Activated gamma-delta T cell treated with Interleukin-2 at 50 U/mL for 16 hours (primary cell): ENCODE results near the gene DCLRE1A.
A peak's percentile ranks its signal among the peaks of the same experiment; 100 is the strongest.
"Not testable (repeated sequence)": the region's sequence is repeated elsewhere in the genome, so short reads cannot be mapped to it uniquely, and the experiment has no call there.

Experiments used
- DNase-seq: peaks from one replicate; pipeline ENCODE4 v3.0.0-alpha.2; 2020

DCLRE1A gene

GRCh38 chr10:113857210-113857609 is 3.3 kb upstream of the DCLRE1A start:
- no peak for DNase-seq

DNA sequence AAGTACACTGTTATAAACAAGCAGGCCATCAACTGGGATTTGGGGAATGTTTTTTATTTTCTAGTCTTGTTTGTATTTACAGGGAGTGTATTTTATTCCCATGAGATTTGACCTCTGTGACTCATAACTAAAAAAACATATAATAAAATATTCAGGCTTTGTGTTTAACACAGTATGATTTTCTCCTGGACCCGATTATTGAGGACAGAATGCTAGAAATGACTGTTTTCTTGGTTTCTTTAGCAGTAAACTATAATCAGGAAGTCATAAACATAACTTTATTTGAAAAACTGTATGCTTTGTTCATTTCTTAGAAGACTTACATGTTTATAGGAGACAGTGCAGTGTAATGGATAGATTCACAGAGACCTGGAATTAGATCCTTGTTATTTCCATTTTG is 2.7 kb upstream of the DCLRE1A start:
- no peak for DNase-seq

DNA sequence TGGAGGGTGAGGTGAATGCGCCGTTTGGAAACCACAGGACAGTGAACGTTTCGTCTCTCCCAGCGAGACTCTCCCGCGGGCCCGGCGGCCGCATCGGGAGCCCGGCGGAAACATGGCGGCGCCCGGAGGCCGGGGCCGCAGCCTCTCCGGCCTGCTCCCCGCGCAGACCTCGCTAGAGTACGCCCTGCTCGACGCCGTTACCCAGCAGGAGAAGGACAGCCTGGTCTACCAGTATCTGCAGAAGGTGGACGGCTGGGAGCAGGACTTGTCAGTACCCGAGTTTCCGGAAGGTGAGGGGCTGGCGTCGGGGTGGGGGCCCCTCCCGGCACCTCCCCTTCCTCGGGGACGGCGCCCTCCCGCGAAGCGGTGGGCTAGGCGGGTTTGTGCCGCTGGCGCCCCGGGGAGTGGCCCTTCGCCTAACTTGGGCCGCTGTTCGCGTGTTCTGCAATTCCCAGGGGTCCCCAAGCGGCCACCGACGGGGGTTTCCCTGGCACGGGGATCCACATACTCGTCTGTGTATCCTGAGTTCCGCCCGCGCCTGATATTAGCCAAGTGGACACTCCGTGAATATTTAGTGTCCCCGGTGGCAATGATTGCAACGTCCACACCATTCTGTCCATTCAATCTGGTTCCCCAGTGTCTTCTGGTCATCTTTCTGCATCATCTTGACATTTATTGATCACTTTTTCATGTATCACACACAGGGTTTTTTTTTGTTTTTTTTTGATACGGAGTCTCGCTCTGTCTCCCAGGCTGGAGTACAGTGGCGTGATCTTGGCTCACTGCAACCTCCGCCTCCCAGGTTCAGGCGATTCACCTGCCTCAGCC is 1.1 kb upstream of the DCLRE1A start:
- DNase-seq: peak; percentile 35

GRCh38 chr10:113853578-113854012 is 287 bp downstream of the DCLRE1A start:
- DNase-seq: no peak

GRCh38 chr10:113849946-113850345 is 3.9 kb downstream of the DCLRE1A start:
- DNase-seq: no peak

- no peak for DNase-seq
Measured at GRCh38 chr10:113849140-113849803, 4.6 kb downstream of the DCLRE1A start.

DNA sequence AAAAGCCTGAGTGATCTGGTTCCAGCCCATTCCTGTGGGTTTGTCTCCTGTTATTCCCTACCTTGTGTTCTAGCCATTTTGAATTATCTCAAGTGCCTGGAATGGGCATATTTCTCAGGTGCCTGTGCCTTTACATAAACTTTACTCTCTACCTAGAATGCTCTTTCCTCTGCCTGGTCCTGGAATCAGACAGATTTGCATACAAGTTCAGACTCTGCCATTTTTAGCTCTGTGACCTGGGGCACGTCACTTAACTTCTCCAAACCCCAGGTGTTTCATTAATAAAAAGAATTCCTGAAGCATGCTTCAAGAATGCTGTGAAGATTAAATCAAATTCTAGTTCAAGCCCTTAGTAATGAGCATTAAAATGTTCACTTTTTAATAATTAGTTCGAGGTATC is 7.8 kb downstream of the DCLRE1A start:
- no peak for DNase-seq

- no peak for DNase-seq
Measured at GRCh38 chr10:113843972-113844485, 9.9 kb downstream of the DCLRE1A start.

GRCh38 chr10:113842171-113842570 is 11.7 kb downstream of the DCLRE1A start:
- no peak for DNase-seq

DNA sequence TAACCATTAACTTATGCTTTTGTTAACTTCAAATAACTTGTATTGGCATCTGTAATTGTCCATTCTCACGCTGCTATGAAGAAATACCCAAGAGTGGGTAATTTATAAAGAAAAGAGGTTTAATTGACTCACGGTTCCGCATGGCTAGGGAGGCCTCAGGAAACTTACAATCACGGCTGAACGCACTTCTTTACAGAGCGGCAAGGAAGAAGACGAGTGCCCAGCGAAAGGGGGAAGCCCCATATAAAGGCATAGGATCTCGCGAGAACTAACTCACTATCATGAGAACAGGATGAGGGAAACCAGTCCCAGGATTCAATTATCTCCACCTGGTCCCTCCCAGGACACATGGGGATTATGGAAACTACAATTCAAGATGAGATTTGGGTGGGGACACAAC is 25.3 kb downstream of the DCLRE1A start:
- DNase-seq: not testable (repeated sequence)

- no peak for DNase-seq
Measured at GRCh38 chr10:113825791-113826190, 28.1 kb downstream of the DCLRE1A start.

DNA sequence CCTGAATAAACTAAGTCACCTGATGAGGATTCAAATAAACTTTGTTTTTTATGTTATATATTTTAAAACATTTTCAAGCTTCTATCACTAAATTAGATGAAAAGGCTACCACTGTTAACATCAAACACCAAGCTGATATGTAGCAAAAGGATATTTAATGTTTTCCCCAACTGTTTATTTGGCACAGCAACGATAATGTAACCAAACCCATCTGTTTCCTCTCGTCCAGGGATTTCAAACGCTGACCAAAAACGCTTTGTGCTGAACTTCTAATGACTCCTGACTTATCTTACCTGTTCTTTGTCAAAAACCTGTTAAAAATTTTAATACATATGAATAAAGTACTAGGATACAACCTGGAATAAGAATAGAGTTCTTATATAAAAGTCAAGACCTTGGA is 30.5 kb downstream of the DCLRE1A start:
- no peak for DNase-seq

GRCh38 chr10:113822174-113822573 is 31.7 kb downstream of the DCLRE1A start:
- no peak for DNase-seq

GRCh38 chr10:113821306-113821705 is 32.6 kb downstream of the DCLRE1A start:
- not testable (repeated sequence) for DNase-seq

GRCh38 chr10:113820507-113820906 is 33.4 kb downstream of the DCLRE1A start:
- no peak for DNase-seq

DNA sequence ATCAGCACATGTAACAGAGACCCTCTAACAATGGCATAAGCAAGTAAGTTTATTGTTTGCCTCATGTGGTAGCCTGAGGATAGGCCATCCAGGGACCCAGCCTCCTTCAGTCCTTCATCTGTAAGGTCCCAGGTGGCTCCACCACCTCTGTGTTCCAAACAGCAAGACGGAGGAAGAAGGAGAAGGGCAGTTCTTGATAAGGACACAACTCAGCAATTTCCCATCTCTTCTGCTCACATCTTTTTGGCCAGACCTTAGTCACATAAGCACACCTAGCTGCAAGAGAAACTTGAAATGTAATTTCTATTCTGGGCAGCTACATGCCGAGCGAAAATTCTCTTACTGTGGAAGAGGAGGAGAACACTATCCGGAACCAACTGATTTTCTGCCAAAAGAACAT is 33.9 kb downstream of the DCLRE1A start:
- DNase-seq: no peak

DNA sequence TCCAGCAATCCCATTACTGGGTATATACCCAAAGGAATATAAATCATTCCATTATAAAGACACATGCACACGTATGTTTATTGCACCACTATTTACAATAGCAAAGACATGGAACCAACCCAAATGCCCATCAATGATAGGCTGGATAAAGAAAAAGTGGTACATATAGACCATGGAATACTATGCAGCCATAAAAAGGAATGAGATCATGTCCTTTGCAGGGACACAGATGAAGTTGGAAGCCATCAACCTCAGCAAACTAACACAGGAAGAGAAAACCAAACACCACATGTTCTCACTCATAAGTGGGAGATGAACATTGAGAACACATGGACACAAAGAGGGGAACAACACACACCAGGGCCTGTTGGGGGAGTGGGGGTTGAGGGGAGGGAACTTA is 39.2 kb downstream of the DCLRE1A start:
- DNase-seq: not testable (repeated sequence)

DNA sequence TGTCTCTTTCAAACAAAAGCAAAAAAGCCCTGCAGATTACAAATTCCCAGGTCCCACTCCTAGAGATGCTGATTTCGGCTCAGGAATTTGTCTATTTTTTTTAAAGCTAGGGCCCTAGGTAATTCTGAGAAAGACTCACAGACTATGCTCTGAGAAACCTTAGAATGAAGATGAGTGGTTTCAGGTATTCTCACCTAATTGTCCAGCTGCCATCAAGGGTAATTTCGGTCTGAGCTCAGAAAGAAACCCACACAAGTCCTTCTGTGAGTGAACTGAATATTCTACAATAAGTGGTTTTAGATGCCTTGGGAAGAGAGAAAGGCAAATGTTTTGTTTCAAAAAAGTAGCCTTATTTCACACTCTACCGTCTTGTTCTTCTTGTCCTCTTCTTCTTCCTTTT is 45.7 kb downstream of the DCLRE1A start:
- no peak for DNase-seq

DNA sequence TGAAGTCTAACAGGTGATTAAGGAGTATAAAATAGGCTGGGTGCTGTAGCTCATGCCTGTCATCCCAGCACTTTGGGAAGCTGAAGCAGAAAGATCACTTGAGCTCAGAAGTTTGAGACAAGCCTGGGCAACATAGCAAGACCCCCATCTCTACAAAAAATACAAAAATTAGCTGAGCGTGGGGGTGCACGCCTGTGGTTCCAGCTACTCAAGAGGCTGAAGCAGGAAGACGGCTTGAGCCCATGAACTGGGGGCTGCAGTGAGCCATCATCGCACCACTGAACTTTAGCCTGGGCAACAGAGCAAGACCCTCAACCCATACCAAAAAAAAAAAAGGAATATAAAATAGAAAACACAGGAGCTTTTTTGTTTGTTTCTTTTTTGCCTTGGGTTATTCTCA is 47.4 kb downstream of the DCLRE1A start:
- no peak for DNase-seq

GRCh38 chr10:113802997-113803396 is 50.9 kb downstream of the DCLRE1A start:
- DNase-seq: no peak

DNA sequence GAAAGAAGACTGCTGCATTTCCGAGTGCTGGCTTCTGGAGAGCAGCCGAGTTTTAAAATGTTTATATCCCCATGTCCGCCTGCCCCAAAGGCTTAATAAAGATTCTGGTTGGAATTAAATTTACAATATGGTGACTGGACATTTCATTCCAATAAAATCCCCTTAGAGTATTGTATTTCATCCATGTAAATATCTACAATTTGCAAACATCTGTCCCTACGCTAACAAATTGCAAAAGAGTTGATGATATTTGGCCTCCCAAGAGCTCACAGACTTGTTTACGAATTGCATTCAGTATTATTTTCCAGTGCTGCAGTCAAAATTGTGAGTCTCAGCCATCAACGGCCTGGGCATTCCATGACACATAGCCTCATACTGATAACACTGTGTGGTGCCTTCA is 52.3 kb downstream of the DCLRE1A start:
- no peak for DNase-seq

DNA sequence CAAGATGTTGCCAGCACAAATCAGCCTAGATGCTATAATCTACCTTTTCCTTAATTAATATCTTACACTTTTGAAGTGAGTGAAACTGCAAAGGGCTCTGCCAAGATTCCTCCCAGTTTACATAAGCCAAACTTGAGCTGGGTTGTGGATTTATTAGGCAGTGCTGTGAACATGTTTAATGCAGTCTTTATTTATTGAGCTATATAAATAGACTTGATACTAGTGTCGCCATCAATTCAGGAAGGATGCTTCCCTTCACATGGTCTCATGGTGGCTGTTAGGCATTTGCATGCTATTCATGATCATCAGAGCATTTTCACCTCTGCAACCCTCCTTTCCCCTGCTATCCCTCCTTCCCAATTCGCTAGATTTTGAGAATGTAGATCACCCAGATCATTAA is 62.2 kb downstream of the DCLRE1A start:
- DNase-seq: no peak

DNA sequence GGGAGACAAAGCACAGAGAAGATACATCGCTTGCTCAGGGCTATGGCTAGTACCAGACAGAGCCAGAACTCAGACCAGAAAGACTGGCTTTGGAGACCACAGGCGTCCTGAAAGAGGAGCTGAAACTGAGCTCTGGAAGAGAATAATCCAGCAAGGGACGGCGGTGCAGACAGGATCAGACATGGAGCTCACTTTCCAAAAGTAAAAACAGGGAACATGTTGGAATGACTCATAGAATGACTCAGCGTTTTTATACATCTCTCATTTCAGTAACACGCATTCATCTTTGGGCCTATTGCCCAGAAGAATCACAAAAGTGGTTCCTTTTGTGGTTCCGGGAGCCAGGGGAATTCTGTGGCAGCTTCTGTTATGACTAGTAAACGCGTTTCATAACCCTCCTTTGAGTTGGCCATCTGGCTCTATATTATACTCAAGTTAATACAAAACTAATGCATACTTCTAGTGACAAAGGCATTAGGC is 65.2 kb downstream of the DCLRE1A start:
- DNase-seq: no peak
